Left ventricle myocardium inferior (tissue), 1 donor: ENCODE measurements around the gene ARPC4. TPM values are rescaled to one million over a fixed set of nuclear protein-coding genes. Genes with fewer than 3 reads are reported as not detected.

Source experiments
- DNase-seq: peaks from one replicate; pipeline ENCODE4 v3.0.0-alpha.2; 2020
- H3K27ac ChIP-seq: fragments of 200-600 bp; replicated peaks from 2 replicates; pipeline ENCODE4 v1.8.0; 2021
- H3K27me3 ChIP-seq: fragments of 200-600 bp; 2 replicates; pipeline ENCODE4 v1.8.0; 2021; ENCODE audit warnings: low read depth
- H3K36me3 ChIP-seq: fragments of 200-600 bp; 2 replicates; pipeline ENCODE4 v1.8.0; 2021
- H3K4me1 ChIP-seq: fragments of 200-600 bp; 2 replicates; pipeline ENCODE4 v1.8.0; 2021
- H3K4me3 ChIP-seq: fragments of 200-600 bp; 2 replicates; pipeline ENCODE4 v1.8.0; 2021; ENCODE audit warnings: mild to moderate bottlenecking, moderate library complexity
- H3K9me3 ChIP-seq: fragments of 200-600 bp; replicated peaks from 2 replicates; pipeline ENCODE4 v1.8.0; 2021
- CTCF ChIP-seq: fragments of 200-600 bp; IDR thresholded peaks from 2 replicates; pipeline ENCODE4 v1.8.0; 2021; ENCODE audit warnings: antibody characterized with exemption, mild to moderate bottlenecking, borderline replicate concordance
- intact Hi-C: fragments of 100-400 bp; cut with micrococcal nuclease; formaldehyde crosslinking; loops from one replicate; pipeline ENCODE4 v1.11.0; 2022
- total RNA-seq: library from RNA; stranded (reverse); fragmentation: NEBNext Ultra II Directional; extraction: Animal tissue kit (Norgen Biotek cat#: 25700); gene quantifications from one replicate; pipeline ENCODE4 v1.2.1, GENCODE V29; 2021
- donor health status: DM: no; HTN: yes; CAD: no; lungs with severe emphysema.

ARPC4 gene
- total RNA-seq, 1 donor from 2014 or later = 52.9 TPM

DNA sequence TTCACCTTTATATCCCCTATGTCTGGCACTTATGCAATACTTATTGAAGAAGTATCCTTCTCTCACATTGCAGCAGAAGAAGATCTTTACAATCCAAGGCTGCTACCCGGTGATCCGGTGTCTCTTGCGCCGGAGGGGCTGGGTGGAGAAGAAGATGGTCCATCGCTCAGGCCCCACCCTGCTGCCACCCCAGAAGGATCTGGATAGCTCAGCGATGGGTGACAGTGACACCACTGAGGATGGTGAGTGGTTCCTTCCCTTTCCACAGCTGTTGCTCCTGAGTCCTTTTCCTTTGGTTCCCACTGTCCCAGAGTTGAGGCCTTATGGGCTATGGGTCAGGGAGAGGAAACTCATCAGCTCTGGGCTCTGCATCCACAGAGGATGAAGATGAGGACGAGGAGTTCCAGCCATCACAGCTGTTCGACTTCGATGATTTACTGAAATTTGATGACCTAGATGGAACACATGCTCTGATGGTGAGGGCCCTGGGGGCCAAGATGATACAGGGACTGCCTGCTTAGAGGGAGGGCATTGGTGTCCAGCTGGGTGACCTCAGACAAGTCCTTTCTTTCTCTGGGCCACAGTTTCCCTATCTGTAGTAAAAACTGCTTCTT lies 20.1 kb downstream of the ARPC4 start:
- Histone ChIP-seq H3K4me3 (no peak overlapping the region), H3K9me3 (no peaks in the 10 kb centered on the region), H3K27me3 (no peaks in the 10 kb centered on the region), H3K36me3 (peaks cover 8% of the 10 kb centered on the region), H3K27ac (no peak overlapping the region), H3K4me1 (peaks cover 20% of the 10 kb centered on the region)
- intact Hi-C loops = no loop called here
- DNase-seq = no peak
- no peak for TF ChIP-seq CTCF

DNA sequence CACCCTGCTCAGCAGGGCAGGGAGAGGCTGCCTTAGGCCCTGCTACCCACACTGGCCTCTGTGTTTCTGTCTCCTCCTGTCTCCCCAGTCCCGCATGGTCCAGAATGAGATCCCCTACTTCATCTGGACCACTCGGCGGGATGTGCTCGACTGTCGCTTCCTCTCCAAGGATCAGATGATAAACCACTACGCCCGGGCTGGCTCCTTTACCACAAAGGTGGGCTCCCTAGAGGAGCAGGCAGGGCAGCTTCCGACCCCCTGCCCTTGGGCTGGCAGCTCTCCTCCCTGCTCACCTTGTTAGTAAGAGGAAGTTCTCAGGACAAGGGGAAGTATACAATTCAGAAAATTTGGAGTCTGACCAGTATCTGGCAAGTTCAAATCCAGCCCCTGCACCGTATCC lies 23.1 kb downstream of the ARPC4 start:
- no peak overlapping the region for H3K27ac ChIP-seq
- peaks cover 17% of the 10 kb centered on the region for H3K36me3 ChIP-seq
- H3K4me1 ChIP-seq = peaks cover 2% of the 10 kb centered on the region

DNA sequence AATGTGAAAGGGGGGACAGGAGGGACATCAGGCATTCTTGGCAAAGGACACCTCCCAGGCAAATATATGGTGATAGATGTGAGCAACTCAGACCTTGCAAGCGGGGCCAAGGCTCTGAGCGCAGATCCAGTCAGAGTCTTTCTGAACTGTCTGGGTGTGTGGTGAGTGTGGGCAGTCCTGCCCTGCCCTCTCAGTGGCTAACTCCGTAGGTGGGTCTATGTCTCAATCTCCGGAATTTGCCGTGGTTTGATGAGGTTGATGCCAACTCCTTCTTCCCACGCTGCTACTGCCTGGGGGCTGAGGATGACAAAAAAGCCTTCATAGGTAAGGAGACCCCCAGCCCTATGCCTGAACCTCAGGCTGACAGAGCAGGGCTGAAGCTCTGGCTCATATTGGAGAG lies 24.6 kb downstream of the ARPC4 start:
- no peak for DNase-seq
- intact Hi-C loops = no loop called here
- H3K9me3 ChIP-seq = no peaks in the 10 kb centered on the region
- TF ChIP-seq CTCF = no peak
- H3K4me1 ChIP-seq = no peaks in the 10 kb centered on the region
- no peak overlapping the region for H3K4me3 ChIP-seq
- H3K27me3 ChIP-seq = no peaks in the 10 kb centered on the region
- H3K27ac ChIP-seq = no peak overlapping the region
- peaks cover 17% of the 10 kb centered on the region for H3K36me3 ChIP-seq

More for the DNA sequence above, 23.1 kb downstream of the ARPC4 start:
- H3K9me3 ChIP-seq = no peaks in the 10 kb centered on the region
- TF ChIP-seq CTCF = no peak
- no peak overlapping the region for H3K4me3 ChIP-seq
- intact Hi-C loops = no loop called here
- DNase-seq = no peak
- H3K27me3 ChIP-seq = no peaks in the 10 kb centered on the region

GRCh38 chr3:9818666-9819335 lies 25.9 kb downstream of the ARPC4 start:
- Histone ChIP-seq H3K36me3 (peaks cover 9% of the 10 kb centered on the region), H3K9me3 (no peaks in the 10 kb centered on the region), H3K4me3 (no peak overlapping the region), H3K27me3 (no peaks in the 10 kb centered on the region), H3K4me1 (no peaks in the 10 kb centered on the region), H3K27ac (no peak overlapping the region)
- intact Hi-C loops = no loop called here
- no peak for TF ChIP-seq CTCF
- DNase-seq = no peak

DNA sequence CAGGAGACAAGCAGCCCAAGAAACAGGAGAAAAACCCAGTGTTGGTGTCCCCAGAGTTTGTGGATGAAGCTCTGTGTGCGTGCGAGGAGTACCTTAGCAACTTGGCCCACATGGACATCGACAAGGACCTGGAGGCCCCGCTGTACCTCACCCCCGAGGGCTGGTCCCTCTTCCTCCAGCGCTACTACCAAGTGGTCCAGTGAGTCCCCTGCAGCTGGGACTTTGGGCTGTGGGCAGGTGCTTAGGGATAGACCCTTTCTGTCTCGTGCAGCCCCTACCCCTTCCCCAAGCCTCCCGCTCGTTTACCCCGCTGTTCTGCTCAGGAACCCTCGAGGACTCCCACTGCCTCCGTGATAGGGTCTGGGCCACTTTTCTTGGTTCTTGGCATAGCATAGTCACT lies 27.7 kb downstream of the ARPC4 start:
- H3K4me1 ChIP-seq = no peaks in the 10 kb centered on the region
- intact Hi-C loops = no loop called here
- no peak overlapping the region for H3K27ac ChIP-seq
- peaks cover 8% of the 10 kb centered on the region for H3K36me3 ChIP-seq
- no peak for TF ChIP-seq CTCF
- no peak for DNase-seq
- no peaks in the 10 kb centered on the region for H3K9me3 ChIP-seq
- no peaks in the 10 kb centered on the region for H3K27me3 ChIP-seq
- H3K4me3 ChIP-seq = no peak overlapping the region
